ENCODE measurements around the gene ULK2.
A peak's percentile ranks its signal among the peaks of the same experiment; 100 is the strongest.
"Not testable (repeated sequence)": the region's sequence is repeated elsewhere in the genome, so short reads cannot be mapped to it uniquely, and the experiment has no call there.

ULK2 gene

DNA sequence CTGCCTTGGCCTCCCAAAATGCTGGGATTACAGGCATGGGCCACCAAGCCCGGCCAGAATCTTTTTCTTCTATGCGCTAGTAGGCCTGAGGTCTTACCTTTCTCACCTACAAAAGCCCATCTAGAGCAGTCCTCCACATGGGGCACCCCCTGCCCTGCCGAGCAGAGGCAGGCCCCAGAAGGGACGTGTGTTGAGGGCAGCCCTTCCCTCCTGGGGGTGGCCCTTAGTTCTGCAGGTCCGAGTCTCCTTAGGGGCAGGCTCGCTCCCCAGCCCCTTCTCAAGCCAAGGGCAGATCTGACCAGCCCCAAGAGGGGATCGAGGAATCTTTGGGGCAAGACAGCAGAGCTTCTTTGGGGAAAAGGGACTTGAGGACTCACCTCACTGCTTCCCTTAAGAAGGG, 101.7 kb downstream of the ULK2 start:
- no peak for DNase-seq

- DNase-seq: not testable (repeated sequence)
Observed at GRCh38 chr17:19763991-19764390, 103.7 kb downstream of the ULK2 start.

DNA sequence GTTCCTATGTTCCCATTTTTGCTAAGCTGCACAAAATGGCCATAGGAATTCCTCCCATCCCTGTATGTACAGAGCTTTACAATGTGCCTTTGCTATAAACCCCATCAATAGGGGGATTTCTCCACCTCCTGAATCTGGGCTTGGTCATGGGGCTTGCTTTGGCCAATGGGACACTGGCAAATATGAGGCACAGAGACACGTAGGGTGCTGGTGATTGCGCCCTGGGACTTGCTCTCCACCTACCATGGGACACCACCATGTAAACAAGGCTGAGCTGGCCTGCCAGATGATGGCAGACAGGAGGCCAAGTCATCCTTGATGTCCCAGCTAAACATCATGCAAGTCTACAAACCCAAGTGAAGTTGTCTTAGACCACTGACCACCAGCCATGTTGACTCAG, 104.3 kb downstream of the ULK2 start:
- DNase-seq: no peak

GRCh38 chr17:19762515-19762961, 105.2 kb downstream of the ULK2 start:
- peak; percentile 42 to 47 for DNase-seq

GRCh38 chr17:19760746-19761145, 107.0 kb downstream of the ULK2 start:
- no peak for DNase-seq

DNA sequence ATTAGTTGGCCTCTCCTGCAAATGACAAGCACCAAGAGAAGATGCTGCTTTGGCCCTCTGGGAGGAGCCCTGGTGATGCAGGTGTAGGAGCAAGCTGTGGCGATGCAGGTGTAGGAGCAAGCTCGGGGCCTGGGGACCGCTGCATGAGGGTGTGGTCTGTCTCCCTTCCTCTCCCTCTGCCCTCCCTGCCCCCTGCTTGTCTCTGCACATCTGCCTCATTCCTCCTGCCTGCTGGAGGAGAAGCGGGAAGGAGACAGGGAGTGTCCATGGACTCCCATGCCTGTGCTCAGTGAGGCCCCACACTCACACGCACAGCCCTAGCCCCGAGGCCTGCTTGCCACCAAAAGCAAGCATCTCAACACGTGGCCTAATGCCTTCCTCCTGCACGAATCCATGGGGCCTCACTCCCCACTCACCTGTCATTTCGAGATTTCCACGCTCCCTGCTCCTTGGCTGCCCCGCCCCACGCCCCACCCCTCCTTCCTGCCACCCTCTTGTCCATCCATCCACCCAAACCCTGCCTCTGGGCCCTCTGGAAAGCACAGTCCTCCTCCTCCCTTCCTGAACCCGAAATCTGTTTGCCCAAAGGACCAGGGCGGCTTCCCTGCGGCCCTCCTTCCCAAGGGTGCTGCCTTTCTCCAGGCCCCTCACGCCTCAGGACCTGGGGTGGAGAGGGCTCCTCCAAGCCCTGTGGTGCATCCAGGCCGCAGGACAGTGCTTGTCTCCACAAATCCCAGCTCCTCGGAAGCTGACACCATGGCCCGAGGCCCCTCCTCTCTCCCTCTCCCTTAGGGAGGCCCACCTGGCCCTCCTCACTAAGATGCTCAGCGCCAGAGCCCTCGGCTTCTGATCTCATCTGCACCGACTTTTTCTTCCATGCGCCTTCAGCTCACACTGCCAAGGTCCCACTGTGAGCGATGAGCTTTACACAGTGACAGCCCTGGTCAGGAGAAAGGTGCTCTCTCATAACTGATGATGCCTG, 107.9 kb downstream of the ULK2 start:
- DNase-seq: no peak

DNA sequence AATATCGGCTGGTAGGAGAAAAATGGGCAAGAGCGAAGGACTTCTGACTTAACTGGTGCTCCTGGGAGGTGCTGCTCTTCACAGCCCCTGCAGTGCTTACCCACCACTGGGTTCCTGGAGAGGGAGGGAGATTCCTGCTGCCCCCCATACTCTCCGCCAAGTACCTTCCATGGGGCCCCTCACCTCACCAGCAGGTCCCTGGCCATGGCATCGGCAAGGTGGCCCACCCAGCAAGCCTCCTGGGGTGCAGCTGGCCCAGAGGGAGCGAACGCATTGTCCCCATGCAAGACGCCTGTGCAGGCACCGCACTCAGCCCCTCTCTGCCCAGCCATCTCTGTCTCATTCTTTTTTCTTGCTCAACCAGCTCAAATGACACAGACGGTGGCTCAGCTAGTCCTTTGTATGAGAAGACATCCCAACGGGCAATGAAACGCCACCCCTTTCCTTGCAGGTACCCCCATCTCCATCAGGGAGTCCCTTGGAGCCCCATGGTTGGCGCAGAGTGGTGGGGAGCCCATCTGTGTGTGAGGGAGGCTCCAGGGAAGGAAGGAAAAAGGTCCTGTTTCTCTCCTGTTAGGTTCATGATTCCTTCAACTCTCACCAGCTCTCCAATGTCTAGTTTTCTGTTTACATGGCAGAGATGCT, 110.1 kb downstream of the ULK2 start:
- DNase-seq: no peak

GRCh38 chr17:19756546-19756945, 111.2 kb downstream of the ULK2 start:
- no peak for DNase-seq

DNA sequence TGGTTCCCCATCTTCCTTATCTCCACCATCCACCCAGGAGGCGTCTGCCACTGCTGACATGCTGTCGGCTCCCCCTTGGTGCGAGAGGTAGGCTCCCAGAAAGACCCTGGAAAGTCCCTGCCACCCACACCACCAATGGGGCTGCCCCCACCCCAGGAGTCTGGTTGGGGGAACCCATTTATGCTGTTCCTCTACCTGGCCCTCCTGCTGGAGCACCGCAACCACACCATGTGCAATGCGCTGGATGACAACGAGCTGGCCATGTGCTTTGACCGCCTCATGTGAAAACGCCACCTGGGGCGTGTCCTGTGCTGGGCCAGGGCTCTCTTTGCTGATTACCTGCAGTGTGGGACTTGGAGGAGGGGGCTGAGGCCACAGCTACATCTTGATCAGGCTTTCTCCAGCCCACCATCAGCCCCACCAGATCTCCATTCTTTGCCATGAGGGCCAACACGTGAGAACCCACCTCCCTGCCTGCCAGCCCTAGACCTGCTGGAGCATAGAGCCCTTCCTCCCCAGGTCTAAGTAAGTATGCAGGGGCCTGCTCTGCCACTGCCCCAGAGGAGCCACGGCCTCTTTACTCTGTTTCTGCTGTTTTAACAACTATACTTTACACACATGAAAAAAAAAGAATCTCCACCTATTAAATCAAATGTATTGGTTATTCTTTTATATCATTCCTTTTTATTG, 111.8 kb downstream of the ULK2 start:
- no peak for DNase-seq

GRCh38 chr17:19755392-19755791, 112.3 kb downstream of the ULK2 start:
- no peak for DNase-seq

GRCh38 chr17:19753661-19754463, 113.9 kb downstream of the ULK2 start:
- no peak for DNase-seq

DNA sequence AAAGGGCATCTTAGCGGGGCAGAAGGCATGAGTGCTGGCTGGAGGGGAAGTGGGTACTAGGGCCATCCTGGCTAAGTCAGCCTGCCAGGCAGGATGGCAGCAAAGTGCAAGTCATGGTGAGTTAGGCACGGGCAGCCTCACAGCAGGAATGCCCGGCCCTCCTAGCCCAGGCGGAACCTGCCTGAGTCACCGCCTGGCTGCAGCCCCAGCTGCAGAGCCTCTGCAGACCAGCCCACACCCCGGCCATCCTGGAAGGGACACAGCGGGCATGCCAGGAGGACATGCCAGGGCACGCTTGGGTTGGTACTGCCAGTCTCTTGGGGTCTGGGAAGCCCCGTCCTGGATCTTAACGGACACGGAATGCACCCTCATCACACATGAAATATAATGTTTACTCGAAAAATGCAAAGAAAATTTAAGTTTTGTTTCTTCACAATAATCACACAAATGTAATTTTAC, 114.7 kb downstream of the ULK2 start:
- DNase-seq: no peak

- DNase-seq: no peak
Observed at GRCh38 chr17:19752216-19753050, 115.3 kb downstream of the ULK2 start.

- no peak for DNase-seq
Observed at GRCh38 chr17:19750835-19751234, 116.9 kb downstream of the ULK2 start.

- no peak for DNase-seq
Observed at GRCh38 chr17:19750020-19750572, 117.6 kb downstream of the ULK2 start.

- no peak for DNase-seq
Observed at GRCh38 chr17:19748807-19749193, 118.9 kb downstream of the ULK2 start.

- no peak for DNase-seq
Observed at GRCh38 chr17:19747829-19748806, 119.6 kb downstream of the ULK2 start, which contains the start of gene ALDH3A1. Gene ALDH3A1 (minus strand): TSS chr17:19748298. CDS start chr17:19745129, 3,169 bp downstream.

DNA sequence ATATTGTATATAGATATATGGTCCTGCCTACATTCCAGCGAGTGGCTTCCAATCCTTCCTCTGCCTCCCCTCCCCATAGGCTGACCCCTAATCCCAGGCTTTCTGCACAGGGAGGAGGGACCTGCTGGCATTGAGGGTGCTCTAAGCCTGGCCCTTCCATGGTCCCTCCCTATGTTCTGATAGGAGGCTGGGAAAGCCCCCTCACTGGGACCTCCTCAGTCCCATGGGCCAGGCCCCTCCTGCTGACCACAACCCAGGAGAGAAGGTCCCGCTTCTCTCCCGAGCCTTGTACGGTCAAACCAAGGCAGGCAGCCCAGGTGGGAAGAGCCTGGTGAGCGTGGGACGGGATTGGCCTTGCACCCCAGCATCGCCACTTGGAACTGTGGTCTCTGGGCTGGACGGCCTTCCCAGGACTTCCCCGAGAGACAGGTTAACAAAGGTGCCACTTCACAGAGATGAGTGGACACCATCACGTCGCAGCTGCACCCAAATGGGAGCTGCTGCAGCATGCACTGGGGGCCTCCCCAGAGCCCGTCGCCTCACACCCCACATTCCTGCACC, 120.5 kb downstream of the ULK2 start:
- no peak for DNase-seq

GRCh38 chr17:19746517-19746916, 121.2 kb downstream of the ULK2 start:
- no peak for DNase-seq
